OCI-M1 (cell line): ENCODE data around the gene RGS16.
A peak's percentile ranks its signal among the peaks of the same experiment; 100 is the strongest.

Source experiments
- DNase-seq: peaks from one replicate; lab custom pipeline; 2025; lab: John Stamatoyannopoulos, UW

RGS16 gene

GRCh38 chr1:182629499-182630096, 25.4 kb upstream of the RGS16 start:
- no peak for DNase-seq

- no peak for DNase-seq
These were observed 24.9 kb upstream of the RGS16 start for GRCh38 chr1:182629080-182629479.

- DNase-seq: no peak
These were observed 24.5 kb upstream of the RGS16 start for GRCh38 chr1:182628657-182629056.

DNA sequence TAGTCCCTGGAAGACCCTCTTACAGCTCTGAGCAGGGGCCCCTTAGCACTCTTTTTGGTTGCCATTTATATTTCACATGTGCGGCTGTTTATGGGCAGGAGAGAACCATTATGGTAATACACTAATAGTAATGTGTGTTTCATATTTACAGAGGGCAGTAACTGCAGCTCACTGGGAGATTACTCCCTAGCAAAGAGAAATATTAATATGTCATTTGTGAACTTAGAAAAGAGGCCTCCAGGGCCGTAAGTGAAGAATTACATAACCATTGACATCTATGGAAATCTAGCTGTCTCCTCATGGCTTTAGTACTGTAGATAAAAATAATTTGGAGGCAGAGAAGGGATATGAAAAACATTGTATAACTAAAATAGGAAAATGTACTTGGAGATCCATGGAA, 23.4 kb upstream of the RGS16 start:
- DNase-seq: no peak

DNA sequence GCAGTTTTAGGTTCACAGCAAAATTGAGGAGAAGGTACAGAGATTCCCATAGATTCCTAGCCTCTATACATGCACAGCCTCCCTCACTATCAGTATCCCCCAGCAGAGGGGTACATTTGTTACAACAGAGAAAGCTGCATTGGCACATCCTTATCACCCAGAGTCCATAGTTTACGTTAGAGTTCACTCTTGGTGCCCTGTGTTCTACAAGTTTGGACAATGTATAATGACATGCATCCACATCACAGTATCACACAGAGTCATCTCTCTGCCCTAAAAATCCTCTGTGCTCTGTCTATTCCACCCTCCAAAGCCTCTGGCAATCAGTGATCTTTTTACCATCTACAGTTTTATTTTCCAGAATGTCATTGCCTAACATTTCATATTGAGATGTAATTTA, 22.3 kb upstream of the RGS16 start:
- no peak for DNase-seq

DNA sequence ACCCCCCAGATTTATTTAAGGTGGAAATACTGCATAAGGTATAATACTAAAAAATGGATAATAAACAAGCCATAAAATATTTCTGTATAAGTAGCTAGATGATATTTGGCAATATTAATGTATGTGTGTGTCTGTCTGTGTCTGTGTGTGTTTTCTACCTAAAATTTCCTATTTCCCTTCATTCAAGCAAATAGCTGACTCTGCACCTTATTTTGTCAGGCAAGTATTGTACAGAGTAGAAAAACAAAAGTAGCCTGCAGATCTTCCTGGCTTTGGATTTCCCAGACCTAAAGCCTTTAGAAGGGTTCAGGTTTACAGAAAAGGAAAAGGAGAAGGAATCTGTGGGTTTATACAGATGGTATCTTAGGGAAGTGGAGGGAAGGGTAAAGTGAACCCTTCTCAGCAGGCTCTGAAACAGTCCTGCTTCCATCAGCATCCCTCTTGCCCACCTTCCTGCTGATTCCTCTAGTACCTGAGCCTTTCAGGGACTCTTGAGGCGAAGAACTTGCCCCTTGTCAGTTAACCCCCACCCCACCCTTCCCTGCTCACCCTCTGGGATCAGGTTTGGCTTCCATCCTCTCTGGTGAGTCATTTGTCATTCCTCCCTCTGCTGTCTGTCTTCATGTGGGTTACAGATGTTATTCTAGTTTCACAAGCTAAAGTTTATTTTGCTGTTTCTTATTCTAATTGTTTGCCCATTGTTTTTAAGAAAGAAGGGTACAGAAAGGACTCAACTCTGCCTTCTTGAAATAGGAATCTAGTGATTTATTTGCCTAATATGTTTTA, 21.7 kb upstream of the RGS16 start:
- DNase-seq: no peak

GRCh38 chr1:182625024-182625423, 20.8 kb upstream of the RGS16 start:
- DNase-seq: no peak

DNA sequence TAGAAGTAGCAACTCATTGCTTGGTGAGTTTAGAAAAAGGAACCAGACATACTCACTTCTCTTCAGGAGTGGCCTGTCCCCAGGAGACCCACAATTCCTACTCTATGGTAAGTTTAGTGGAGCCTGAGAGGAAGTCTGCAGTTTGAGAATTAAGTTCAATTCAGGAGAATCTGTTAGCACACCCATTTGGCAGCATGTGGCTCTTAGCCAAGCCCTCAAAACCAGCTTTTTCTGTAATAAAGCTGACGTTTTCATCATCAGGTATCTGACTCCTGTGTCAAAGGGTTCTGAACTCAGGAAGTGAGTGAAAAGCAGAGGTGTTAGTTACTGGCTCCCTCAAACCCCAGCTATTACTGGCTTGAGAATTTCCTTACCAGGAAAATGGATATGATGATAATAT, 20.4 kb upstream of the RGS16 start:
- DNase-seq: peak; percentile 38

GRCh38 chr1:182622901-182623528, 18.8 kb upstream of the RGS16 start:
- DNase-seq: no peak

GRCh38 chr1:182621906-182622305, 17.7 kb upstream of the RGS16 start:
- DNase-seq: no peak

GRCh38 chr1:182620924-182621585, 16.9 kb upstream of the RGS16 start:
- DNase-seq: no peak

- DNase-seq: no peak
These were observed 13.7 kb upstream of the RGS16 start for GRCh38 chr1:182617734-182618351.

DNA sequence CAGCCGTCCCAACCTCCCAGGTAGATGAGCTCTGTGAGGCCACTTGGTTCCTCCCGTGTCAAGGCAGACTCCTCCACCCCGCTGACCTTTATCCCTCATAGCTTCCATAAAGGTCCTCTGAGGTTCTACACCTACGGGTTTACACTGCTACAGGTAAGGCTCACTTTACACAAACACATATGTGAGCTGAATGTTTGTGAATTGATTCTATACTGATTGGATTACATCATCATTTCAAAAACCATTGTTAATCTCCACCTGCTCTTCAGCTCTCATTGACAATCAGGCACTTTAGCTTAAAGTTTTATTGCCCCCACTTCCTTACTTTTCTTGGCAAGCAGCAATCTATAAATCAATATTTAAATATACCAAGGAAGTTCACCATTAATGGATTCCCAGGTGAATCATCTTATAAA, 12.8 kb upstream of the RGS16 start:
- no peak for DNase-seq

DNA sequence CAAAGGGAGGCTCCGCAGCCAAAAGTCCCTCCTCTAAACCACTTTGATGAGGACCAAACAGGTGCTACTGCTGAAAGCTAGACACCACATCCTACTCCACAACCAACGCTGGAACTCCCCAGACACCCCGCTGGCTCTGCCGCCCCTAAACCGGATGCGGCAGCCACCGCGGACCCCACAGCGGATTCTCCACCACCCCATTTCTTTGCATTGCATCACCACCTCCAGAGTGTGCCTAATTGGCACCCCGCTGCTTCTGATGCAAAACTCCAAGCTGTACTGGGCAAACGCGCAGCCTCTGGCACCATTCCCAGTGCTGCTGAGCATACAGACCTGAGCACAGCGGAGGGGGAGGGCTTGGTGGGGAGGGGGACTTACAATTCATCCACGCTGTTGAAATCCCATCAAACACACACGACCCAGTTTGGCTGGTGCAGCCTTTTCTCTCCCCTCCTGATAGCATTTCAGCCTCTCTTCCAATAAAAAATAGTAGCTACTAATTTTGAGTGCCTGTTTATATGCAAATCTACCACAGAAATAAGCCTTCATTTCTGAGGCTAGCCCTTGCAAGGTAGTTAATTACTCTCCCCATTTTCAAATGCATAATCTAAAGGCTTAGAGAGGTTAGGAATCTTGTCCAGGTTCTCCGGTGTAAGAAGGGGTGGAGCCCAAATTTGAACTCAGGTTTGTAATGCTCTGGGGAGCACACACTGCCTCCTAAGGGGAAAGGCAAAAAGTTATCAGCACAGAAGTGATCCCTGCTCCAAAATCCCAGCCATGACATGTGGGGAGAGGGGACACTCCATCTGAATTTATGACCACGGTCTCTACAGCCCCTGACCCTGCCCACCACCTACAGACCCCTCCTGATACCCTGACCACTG, 12.2 kb upstream of the RGS16 start:
- peak; percentile 73 for DNase-seq

DNA sequence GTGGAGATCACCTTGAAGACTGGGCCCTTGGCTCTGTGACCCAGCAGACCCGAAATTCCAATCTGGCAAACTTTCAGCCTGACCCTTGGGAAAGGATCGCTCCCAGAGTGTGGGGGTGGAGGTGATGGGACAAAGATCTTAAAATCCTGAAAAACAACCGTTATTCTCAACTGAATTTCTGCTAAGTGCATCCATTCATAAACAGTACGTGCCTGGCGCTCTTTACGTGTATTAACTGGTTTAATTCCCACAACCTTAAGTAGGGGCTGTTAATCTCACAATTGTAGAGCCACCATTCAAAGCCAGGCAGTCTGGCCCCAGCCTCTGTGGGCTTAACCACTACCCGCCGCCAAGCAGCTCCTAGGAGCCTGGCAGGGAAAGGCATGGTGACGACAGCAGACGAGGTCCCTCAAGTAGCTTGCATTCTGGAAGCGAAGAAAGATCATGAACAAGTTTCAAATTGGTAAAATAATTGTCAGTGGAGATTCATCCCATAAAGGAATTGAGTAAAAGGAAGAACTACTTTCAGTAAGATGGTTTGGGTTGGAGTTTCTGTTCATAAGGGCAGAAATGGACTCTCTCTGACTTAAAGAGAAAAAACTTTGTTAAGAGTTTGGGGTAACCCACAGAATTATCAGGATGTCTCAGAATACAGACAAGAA, 11.4 kb upstream of the RGS16 start:
- no peak for DNase-seq

GRCh38 chr1:182614796-182615454, 10.7 kb upstream of the RGS16 start:
- peak; percentile 27 for DNase-seq

DNA sequence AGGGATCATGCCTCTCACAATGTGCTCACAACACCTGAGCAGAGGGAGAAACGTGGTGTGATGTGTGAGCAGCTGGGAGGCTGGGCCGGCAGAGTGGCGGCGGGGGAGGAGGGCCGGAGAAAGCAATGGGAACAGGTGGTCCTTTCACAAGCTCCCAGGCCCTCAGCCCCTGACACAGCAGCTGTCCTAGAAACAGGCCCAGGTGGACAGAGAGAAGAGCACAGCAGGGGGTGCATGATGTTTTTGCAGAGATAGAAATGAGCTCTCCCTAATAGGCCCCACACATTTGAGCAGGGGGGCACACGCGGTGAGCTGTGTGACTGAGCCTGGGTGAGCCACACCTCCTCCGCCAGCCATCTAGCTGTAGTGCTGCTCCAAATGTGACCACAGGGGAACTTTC, 7.6 kb upstream of the RGS16 start:
- DNase-seq: no peak

GRCh38 chr1:182611326-182611725, 7.1 kb upstream of the RGS16 start:
- DNase-seq: no peak

- no peak for DNase-seq
These were observed 6.5 kb upstream of the RGS16 start for GRCh38 chr1:182610606-182611194.
